HG02623 (cell line): ENCODE results near the gene ANTXR1.

Experiments used
- ATAC-seq: cut with Tn5 transposase; IDR thresholded peaks from one replicate; pipeline ENCODE4 v1.9.1; 2021; ENCODE audit warnings: moderate library complexity; ENCODE audit not compliant: unreplicated experiment

Gene ANTXR1

DNA sequence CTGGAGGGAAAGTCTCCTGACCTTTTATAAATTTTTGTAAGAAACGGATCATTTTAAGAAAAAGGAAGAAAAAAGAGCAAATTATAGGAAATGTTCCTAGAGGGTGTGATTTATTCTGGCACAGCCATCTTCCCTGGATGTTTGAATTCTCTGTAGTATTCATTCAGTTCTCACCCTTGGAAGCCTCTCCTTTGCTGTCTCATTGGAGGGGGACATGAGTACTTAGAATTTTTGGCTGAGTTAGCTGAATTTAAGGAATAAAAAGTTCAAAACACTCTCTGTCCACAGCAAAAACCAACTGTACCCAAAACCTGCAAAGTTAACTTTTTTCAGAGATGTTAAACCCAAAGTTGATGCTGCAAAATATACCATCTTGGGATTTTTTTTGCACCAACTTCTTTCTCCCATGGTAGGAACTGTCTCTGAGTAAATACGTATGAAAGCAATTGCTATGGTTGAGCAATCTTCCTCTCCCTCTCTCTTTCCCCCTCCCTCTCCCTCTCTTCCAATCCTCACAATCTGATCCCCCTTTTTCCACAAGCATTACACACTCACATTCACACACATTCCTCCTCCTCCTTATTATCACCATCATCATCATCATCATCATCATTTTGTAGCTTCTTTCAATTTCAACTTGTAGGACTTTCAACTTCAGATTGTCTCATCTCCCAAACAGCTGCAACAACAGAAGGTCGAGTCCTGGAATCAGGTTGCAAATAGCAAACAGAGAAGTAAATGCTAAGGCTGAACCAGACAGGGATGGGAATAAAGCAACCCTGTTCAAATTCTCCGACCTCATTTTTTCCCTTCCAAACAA is 190.4 kb downstream of the ANTXR1 start:
- no peak for ATAC-seq

GRCh38 chr2:69204654-69205053 is 191.7 kb downstream of the ANTXR1 start:
- ATAC-seq = no peak

GRCh38 chr2:69205076-69205475 is 192.1 kb downstream of the ANTXR1 start:
- ATAC-seq = no peak

DNA sequence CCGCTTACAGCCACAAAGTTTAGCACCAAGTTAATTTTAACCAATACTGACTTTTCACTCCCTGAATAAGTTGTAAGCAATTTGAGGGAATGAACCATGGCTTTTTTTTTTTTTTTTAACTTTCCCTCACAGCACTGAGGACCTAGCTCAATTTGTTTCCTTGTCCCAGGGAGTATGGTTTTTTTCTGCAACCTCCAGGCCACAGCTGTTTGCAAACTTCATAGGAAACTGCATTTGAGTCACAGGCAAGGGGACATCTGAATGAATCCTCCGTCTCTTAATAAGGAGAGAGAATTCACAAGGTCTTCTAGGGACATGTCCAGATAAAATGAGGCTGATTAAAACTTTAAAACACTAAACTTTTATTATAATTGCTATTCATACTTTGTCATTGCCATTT is 192.5 kb downstream of the ANTXR1 start:
- no peak for ATAC-seq

- ATAC-seq = no peak
Observed at GRCh38 chr2:69208023-69208595, 195.1 kb downstream of the ANTXR1 start.

- no peak for ATAC-seq
Observed at GRCh38 chr2:69209482-69209881, 196.5 kb downstream of the ANTXR1 start.

- no peak for ATAC-seq
Observed at GRCh38 chr2:69210385-69210784, 197.4 kb downstream of the ANTXR1 start.

GRCh38 chr2:69211048-69211447 is 198.1 kb downstream of the ANTXR1 start:
- ATAC-seq = no peak

DNA sequence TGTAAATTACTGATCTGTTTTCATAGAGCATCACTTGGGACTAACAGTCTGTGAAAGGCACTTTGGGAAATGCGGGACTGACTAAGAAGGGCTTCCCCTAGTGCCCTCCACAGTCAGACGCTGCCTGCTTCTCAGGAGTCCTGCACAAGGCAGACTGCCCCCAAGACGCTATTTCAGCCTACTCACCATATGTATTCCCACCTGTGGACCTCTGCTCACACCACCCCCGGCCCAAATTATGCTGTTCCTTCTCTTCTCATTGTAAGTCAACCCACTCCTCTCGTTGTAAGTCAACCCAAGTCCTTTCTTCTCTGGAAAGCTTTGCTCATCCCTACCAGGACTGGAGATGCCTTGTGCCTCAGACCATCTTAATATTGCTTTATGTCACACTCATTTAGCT is 198.7 kb downstream of the ANTXR1 start:
- ATAC-seq = no peak

- no peak for ATAC-seq
Observed at GRCh38 chr2:69212238-69213028, 199.5 kb downstream of the ANTXR1 start.

GRCh38 chr2:69213201-69213600 is 200.2 kb downstream of the ANTXR1 start:
- no peak for ATAC-seq

GRCh38 chr2:69213782-69214181 is 200.8 kb downstream of the ANTXR1 start:
- ATAC-seq = no peak

GRCh38 chr2:69214898-69215297 is 201.9 kb downstream of the ANTXR1 start:
- ATAC-seq = no peak

DNA sequence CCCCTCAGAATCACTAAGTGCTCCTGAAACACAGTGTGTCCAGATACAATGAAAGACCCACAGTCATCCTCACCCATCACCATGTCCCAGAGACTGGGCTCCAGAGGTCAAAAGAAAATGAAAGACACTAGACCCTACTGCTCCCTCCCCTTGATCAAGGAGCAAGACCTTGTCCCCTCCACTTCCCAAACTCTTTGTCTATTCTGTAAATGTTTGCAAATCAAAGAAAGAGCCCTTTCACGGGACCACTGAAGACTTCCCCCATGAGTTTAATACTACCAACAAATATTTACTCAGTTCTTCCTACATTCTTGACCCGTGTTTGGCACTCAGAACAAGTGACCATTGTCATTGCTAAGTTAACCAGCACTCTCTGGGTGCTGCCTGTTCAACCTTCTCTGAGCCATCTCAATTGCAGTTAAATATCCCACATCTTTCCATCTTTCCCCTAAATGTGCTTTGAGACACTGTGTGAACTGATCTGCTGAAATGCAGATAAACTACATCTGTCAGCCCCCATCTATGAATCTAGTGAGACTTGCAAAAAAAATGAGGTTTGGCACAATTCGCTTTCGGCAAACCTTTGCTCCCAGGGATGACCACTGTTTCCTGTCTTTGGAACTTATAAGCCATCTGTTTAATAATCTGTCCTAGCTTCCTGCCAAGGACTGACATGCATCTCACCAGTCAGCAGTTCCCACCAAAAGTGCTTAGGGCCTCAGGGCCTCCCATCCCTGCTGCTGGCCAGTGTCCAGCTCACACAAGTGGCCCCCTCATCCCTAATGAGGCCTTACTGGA is 203.8 kb downstream of the ANTXR1 start:
- ATAC-seq = no peak

- no peak for ATAC-seq
Observed at GRCh38 chr2:69217333-69218080, 204.5 kb downstream of the ANTXR1 start.

- ATAC-seq = no peak
Observed at GRCh38 chr2:69221512-69221911, 208.5 kb downstream of the ANTXR1 start.

DNA sequence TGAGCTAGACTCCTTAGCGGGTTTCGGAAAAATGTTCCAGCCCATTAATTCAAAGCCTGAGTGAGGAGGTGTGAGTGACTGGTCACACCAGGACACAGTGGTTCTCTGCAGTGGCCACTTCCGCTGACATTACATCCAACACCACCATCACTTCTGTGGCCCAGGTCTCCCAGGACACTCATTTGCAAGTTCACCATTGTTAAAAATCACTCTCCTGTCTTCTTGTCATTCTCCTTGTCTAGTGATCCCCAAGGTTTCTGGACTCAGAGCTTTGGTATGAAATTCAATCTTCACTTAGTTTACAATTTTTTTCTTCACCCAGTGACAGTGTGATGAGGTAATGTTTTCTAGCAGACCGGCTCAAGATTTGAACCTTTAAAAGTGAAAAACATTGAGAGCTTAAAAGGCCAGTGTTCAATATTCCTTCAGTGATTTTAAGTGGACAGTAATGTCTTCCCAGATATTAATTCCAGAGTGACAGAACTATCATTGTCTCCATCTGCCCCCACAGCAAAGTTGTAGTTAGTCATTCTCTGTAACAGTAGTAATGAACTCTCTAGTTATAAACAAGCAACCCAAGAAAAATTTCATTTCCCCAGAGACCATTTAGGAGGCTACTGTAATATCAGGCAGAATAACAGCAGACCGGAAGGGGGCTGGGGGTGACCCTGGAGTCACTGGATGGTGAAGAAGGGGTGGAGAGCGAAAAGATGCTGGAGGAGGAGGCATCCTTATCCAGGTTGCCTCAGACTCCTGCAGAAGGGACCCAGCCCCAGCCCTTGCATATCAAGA is 209.2 kb downstream of the ANTXR1 start:
- ATAC-seq = no peak

DNA sequence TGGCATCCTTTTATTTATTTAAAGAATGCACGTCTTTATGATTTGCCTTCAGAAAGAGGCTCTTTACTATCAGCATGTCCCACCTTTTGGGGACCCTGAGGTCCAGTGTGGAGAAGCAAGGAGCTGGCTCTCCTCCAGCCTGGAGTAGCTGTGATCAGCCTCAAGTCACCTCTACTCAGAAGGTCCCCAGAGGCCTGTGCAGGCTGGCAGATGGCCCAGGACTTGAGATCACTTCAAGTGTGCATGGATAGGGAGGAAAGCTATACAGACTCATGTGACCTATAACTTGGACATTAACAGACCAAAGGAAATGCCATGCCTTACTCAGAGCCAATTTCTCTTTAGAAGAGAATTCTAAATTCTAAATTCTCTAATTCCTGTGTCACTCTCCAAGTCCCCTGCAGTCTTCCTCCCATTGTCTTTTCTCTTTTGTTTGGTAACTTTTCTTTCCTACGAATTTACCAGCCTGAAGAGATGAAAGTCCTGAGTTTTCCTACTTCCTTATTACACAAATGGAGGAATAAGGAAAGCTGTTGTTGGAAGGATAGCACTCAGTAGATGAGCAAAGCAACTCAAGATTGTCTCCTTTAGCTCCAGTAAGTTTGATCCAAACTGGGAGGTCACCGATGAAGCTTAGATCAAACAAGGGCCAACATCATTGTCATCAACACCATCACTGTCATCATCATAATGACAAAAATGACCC is 210.1 kb downstream of the ANTXR1 start:
- no peak for ATAC-seq
